HEK293 (cell line): Measurements from ENCODE around the gene DGCR2.
A peak's percentile ranks its signal among the peaks of the same experiment; 100 is the strongest.

Source experiments
- CTCF ChIA-PET: fragments of 350-600 bp; formaldehyde crosslinking; extraction: SDS; loops from one replicate; lab custom pipeline; 2021; ENCODE audit warnings: antibody characterized with exemption; lab: Yijun Ruan, JAX
- POLR2A ChIA-PET: fragments of 300-600 bp; formaldehyde crosslinking; extraction: SDS; loops from one replicate; lab custom pipeline; 2020; ENCODE audit warnings: antibody characterized with exemption, inconsistent platforms; lab: Yijun Ruan, JAX
- H3K27ac ChIP-seq: fragments of 200-500 bp; sonication (Bioruptor generic); 2 replicates; pipeline ENCODE4 v1.5.1; 2014; ENCODE audit warnings: low read depth, low read length, control low read depth, inconsistent platforms; ENCODE audit errors: extremely low read depth
- H3K36me3 ChIP-seq, 2 experiments: fragments of 200-500 bp in 1 of 2; sonication (Bioruptor generic) in 1 of 2; 1 replicate in 1 of 2; 2 replicates in 1 of 2; pipeline ENCODE4 v1.5.1; 2014 to 2017; ENCODE audit warnings: inconsistent platforms in 2 of 2, low read length in 2 of 2; ENCODE audit not compliant: control insufficient read depth in 2 of 2, insufficient read depth in 1 of 2
- H3K4me1 ChIP-seq: fragments of 200-500 bp; sonication (Bioruptor generic); 2 replicates; pipeline ENCODE4 v1.5.1; 2014; ENCODE audit warnings: mild to moderate bottlenecking, low read length, inconsistent platforms; ENCODE audit not compliant: control insufficient read depth, insufficient read depth
- H3K4me3 ChIP-seq: 2 replicates; pipeline ENCODE4 v1.5.1; 2011; ENCODE audit warnings: low read depth, mild to moderate bottlenecking, control low read depth, low read length, moderate library complexity
- H3K9me3 ChIP-seq: fragments of 200-500 bp; sonication (Bioruptor generic); 2 replicates; pipeline ENCODE4 v1.5.1; 2014; ENCODE audit warnings: low read depth, low read length, inconsistent platforms; ENCODE audit not compliant: control insufficient read depth, insufficient read depth
- BCL6B ChIP-seq: fragments of 450-650 bp; formaldehyde crosslinking; IDR thresholded peaks from 2 replicates; pipeline ENCODE4 v1.5.1; 2017; ENCODE audit warnings: missing biosample characterization, missing genetic modification characterization
- EGR2 ChIP-seq: fragments of 450-650 bp; formaldehyde crosslinking; IDR thresholded peaks from 2 replicates; pipeline ENCODE4 v1.5.1; 2016; ENCODE audit warnings: low read depth, missing biosample characterization, missing genetic modification characterization
- ELK4 ChIP-seq: IDR thresholded peaks from 2 replicates; pipeline ENCODE4 v1.6.1; 2011; ENCODE audit warnings: mild to moderate bottlenecking, low read depth, low read length, borderline replicate concordance
- HOXC10 ChIP-seq: sonication (generic); formaldehyde crosslinking; IDR thresholded peaks from 2 replicates; pipeline ENCODE4 v1.8.1; 2023; ENCODE audit warnings: mild to moderate bottlenecking, missing genetic modification reagents
- INSM2 ChIP-seq: fragments of 450-650 bp; formaldehyde crosslinking; IDR thresholded peaks from 2 replicates; pipeline ENCODE4 v1.5.1; 2016; ENCODE audit warnings: missing biosample characterization, missing genetic modification characterization
- KLF9 ChIP-seq: fragments of 450-650 bp; formaldehyde crosslinking; IDR thresholded peaks from 2 replicates; pipeline ENCODE4 v1.5.1; 2016; ENCODE audit warnings: missing biosample characterization, missing genetic modification characterization, low read depth
- PRDM10 ChIP-seq: fragments of 450-650 bp; formaldehyde crosslinking; IDR thresholded peaks from 2 replicates; pipeline ENCODE4 v1.5.1; 2016; ENCODE audit warnings: missing biosample characterization, missing genetic modification characterization
- SP7 ChIP-seq: fragments of 450-650 bp; formaldehyde crosslinking; IDR thresholded peaks from 2 replicates; pipeline ENCODE4 v1.5.1; 2016; ENCODE audit warnings: missing biosample characterization, missing genetic modification characterization
- TRIM28 ChIP-seq: IDR thresholded peaks from 2 replicates; pipeline ENCODE4 v1.6.1; 2011; ENCODE audit warnings: low read length, control low read depth, borderline replicate concordance
- ZNF133 ChIP-seq: fragments of 450-650 bp; formaldehyde crosslinking; IDR thresholded peaks from 2 replicates; pipeline ENCODE4 v1.5.1; 2016; ENCODE audit warnings: missing biosample characterization, missing genetic modification characterization
- ZNF175 ChIP-seq: fragments of 450-650 bp; formaldehyde crosslinking; IDR thresholded peaks from 2 replicates; pipeline ENCODE4 v1.5.1; 2016; ENCODE audit warnings: missing biosample characterization, missing genetic modification characterization
- ZNF184 ChIP-seq: fragments of 450-650 bp; IDR thresholded peaks from 2 replicates; pipeline ENCODE4 v1.5.1; 2018; ENCODE audit warnings: missing biosample characterization, mild to moderate bottlenecking, missing genetic modification characterization
- ZNF335 ChIP-seq: fragments of 450-650 bp; formaldehyde crosslinking; conservative IDR thresholded peaks from 2 replicates; pipeline ENCODE4 v1.5.1; 2016; ENCODE audit warnings: missing biosample characterization, missing genetic modification characterization
- ZNF362 ChIP-seq: fragments of 450-650 bp; formaldehyde crosslinking; IDR thresholded peaks from 2 replicates; pipeline ENCODE4 v1.5.1; 2016; ENCODE audit warnings: missing biosample characterization, missing genetic modification characterization
- ZNF423 ChIP-seq: fragments of 450-650 bp; formaldehyde crosslinking; IDR thresholded peaks from 2 replicates; pipeline ENCODE4 v1.5.1; 2016; ENCODE audit warnings: missing biosample characterization, missing genetic modification characterization
- ZNF449 ChIP-seq: fragments of 450-650 bp; formaldehyde crosslinking; IDR thresholded peaks from 2 replicates; pipeline ENCODE4 v1.5.1; 2017; ENCODE audit warnings: missing biosample characterization, mild to moderate bottlenecking, missing genetic modification characterization, moderate library complexity
- ZNF791 ChIP-seq: fragments of 450-650 bp; formaldehyde crosslinking; IDR thresholded peaks from 2 replicates; pipeline ENCODE4 v1.5.1; 2016; ENCODE audit warnings: missing biosample characterization, missing genetic modification characterization

Gene DGCR2

GRCh38 chr22:19088866-19089595, 33.2 kb downstream of the DGCR2 start:
- Histone ChIP-seq H3K4me1 (peaks cover 5% of the 10 kb centered on the region), H3K36me3 (peaks cover 0 to 27% of the 10 kb centered on the region in 2 experiments; a peak in 2 of 3 replicates), H3K27ac (no peak overlapping the region), H3K4me3 (no peak overlapping the region), H3K9me3 (no peaks in the 10 kb centered on the region)
- no peak for TF ChIP-seq ZNF423 (tag by site-specific recombination)
- no peak for TF ChIP-seq SP7 (tag by site-specific recombination)
- no peak for TF ChIP-seq ZNF184 (tag by site-specific recombination)
- no peak for TF ChIP-seq ZNF791 (tag by site-specific recombination)
- no peak for TF ChIP-seq ZNF175 (tag by site-specific recombination)
- no peak for TF ChIP-seq PRDM10 (tag by site-specific recombination)
- TF ChIP-seq KLF9 (tag by site-specific recombination): no peak
- no peak for TF ChIP-seq HOXC10
- TF ChIP-seq ZNF335 (tag by site-specific recombination): no peak
- TF ChIP-seq TRIM28: no peak
- no peak for TF ChIP-seq INSM2 (tag by site-specific recombination)
- no peak for TF ChIP-seq ZNF449 (tag by site-specific recombination)
- no peak for TF ChIP-seq ELK4
- TF ChIP-seq ZNF362 (tag by site-specific recombination): no peak
- ChIA-PET POLR2A (interaction anchor here (1.1 kb wide), 1 partner anchor 49 kb away, joined by 3 read pairs; no protein-coding TSS in a partner anchor), CTCF (interaction anchor here (1.1 to 1.4 kb wide), 2 partner anchors 12 to 56 kb away, joined by 3 read pairs; partner anchors contain the start of gene ESS2)

GRCh38 chr22:19086896-19087295, 35.3 kb downstream of the DGCR2 start:
- Histone ChIP-seq H3K4me3 (no peak overlapping the region), H3K4me1 (peaks cover 5% of the 10 kb centered on the region), H3K27ac (no peak overlapping the region), H3K9me3 (no peaks in the 10 kb centered on the region), H3K36me3 (peaks cover 1 to 28% of the 10 kb centered on the region in 2 experiments; a peak in 2 of 3 replicates)
- CTCF ChIA-PET: no interaction called here
- POLR2A ChIA-PET: no interaction called here
- peak; percentile 59 for TF ChIP-seq BCL6B (tag by site-specific recombination)
- TF ChIP-seq EGR2: no peak
- no peak for TF ChIP-seq ZNF133
